HG02571 (cell line): ENCODE measurements around the gene ADARB2.

Source experiments
- ATAC-seq: cut with Tn5 transposase; IDR thresholded peaks from one replicate; pipeline ENCODE4 v1.9.1; 2021; ENCODE audit warnings: mild to moderate bottlenecking, moderate library complexity; ENCODE audit not compliant: unreplicated experiment

Gene ADARB2

GRCh38 chr10:1687190-1687589, 50.1 kb downstream of the ADARB2 start:
- no peak for ATAC-seq

GRCh38 chr10:1686491-1686749, 50.9 kb downstream of the ADARB2 start:
- ATAC-seq = no peak

DNA sequence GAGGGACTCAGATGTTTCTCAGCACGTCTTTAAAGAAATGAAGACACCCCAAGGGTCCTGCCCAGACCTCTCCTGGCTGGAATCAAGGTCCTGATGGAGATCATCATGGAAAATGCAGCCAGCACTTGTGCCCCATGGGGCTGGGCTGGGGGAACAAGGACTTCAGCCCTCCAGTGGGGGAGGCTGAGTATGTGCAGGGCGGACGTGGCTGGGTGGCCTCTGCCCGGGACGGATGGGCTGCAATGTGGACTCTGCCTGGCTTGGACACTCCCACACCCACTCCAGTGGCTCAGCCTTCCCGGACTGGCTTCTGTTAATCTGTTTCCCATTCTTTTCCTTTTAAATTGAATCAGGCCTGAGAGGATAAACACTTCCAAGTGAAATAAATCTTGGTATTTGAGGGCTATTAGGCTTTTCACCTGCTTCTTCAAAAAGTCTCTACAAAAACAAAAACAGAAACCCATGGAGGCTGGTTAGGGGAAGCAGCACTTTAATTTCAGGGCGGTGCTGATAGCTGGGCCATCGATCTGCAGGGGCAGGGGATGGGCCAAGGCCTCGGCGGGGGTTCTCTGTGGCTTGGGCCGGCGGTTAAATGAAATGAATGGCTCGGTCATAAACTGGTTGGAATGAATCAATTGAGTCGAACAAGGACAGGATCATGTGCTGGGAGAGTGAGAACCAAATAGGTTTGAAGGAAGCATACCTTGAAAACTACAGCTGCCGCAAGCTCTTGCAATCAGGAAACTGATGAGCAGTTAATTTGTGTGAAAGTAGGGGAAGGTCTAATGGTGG, 51.4 kb downstream of the ADARB2 start:
- ATAC-seq = no peak

DNA sequence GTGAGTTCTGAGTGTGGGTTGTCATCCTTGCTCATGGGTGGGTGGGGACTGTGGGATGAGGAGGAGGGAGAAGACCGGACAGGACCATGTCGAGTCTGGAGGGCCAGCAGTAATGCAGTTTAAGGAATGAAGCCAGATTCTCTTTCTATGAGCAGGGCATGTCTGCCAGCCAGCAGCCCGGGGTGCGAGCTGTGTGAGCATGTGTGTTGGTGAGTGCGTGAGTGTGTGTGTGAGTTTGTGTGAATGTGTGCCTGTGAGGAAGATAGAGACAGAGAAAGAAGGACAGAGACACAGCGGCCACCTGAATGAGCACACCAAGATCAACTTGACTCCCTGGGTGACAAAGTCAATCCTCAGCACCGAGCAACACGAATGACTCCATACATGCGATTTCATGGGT, 52.3 kb downstream of the ADARB2 start:
- no peak for ATAC-seq

DNA sequence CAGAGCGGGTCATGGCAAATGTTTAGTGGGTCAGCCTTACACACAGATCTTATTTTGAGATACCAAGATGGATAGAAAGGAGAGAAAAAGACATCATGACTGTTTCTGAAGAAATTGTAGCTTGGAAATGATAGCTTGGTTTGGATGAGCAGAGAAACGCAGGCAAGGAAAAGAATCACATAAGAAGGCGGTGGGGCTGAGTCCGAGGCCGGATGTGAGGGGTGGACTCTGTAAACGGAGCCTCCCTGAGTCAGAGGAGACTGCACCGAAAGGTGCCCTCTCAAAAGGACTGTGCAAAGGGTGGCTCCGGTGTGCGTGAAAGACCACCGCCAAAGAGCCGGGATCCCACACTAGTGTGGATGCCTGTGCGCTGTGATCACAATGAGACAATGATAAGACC, 53.7 kb downstream of the ADARB2 start:
- ATAC-seq = no peak

DNA sequence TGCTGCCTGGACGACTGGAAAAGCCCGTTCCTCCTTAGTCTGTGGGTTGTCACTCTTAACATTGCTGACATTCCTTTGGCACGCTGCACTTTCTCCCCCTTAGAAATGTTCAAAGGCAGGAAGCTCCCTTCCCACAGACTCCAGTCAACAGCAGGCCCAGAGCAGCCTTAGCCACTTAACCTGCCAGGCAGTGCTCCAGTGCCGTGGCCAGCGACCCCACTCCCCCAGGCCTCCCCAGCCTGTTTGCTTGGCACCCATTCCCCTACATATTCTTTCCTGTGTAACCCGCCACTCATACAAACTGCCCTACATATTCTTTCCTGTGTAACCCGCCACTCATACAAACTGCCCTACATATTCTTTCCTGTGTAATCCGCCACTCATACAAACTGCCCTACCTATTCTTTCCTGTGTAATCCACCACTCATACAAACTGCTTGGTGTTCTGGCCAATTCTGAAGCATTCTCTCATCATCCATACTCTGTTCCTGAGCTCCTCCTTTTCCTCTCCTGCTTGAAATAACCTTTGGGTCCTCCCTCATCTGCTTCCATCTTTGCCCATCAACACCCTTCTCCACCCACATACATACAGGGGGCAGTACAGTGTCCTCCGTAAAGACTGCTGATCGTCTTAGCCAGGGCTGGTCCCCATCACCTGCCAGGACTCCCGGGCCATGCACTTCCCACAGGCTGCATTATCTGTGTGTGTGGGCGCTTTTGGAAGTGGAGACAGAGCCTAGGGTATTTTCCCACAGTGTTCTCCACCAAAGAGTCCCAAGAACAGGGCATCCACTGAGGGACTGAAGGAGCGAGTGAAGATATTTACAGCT, 57.3 kb downstream of the ADARB2 start:
- ATAC-seq = no peak

DNA sequence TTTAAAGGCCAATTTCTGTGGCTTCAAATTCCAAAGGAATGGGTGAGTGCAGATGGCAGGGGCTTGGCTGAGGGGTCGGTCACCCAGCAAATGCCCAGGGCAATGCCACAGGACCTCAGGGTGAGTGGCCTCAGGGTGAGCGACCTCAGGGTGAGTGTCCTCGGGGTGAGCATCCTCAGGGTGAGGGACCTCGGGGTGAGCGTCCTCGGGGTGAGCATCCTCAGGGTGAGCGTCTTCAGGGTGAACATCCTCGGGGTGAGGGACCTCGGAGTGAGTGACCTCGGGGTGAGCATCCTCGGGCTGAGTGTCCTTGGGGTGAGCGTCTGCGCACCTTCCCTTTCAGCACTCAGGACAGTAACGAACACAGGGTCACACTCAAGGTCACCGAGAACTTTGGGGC, 59.2 kb downstream of the ADARB2 start:
- no peak for ATAC-seq

- no peak for ATAC-seq
Observed at GRCh38 chr10:1677307-1677939, 59.9 kb downstream of the ADARB2 start.

DNA sequence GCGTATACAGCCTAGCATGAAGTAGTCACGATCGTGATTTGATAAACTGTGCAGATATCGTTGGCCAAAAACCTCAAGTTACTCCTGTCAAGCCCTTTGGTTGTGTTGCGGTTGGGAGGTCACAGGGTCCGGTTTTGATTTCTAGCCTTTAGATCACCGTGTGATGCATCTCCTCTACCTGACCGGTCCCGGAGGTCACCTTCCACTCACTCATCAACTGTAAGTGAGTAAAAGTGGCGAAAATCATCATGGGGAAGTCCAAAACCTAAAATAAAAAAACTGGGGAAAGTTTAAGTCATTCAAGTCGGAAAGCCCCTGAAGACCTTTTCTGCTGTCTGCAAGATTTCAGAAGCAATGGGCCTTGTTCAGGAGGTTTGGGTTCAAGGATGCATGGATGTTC, 62.8 kb downstream of the ADARB2 start:
- ATAC-seq = no peak

GRCh38 chr10:1673568-1674345, 63.6 kb downstream of the ADARB2 start:
- no peak for ATAC-seq

DNA sequence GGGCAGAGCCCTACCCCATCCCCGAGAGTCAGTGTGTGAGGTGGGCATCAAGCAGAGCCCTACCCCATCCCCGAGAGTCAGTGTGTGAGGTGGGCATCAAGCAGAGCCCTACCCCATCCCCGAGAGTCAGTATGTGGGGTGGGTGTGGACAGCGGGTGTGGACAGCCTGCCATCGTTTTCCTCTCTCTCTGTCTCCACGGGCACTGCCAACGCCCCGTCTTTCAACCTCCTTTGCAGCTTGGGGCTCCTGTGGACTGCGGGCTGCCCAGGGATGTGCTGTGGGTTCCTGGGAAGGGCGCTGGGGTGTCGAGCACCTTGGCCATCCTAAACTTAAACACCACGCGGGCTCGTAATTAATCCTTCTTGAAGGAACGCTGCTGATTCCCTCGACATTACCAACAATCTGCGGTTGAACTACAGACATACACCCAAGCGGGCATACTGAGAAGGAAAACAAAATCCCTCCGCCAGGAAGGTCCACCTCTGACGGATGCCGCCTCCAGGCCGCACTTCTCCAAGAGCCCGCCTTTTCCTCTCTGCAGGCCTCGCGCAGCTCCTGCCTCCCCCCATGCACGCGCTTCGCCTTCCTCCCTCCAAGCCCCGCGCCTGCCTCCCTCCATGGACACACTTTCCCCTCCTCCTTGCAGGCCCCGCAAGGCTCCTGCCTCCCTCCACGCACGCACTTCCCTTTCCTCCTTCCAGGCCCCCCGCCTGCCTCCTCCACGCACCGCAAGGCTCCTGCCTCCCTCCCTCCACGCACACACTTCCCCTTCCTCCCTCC, 65.1 kb downstream of the ADARB2 start:
- no peak for ATAC-seq

- no peak for ATAC-seq
Observed at GRCh38 chr10:1671366-1672000, 65.8 kb downstream of the ADARB2 start.

DNA sequence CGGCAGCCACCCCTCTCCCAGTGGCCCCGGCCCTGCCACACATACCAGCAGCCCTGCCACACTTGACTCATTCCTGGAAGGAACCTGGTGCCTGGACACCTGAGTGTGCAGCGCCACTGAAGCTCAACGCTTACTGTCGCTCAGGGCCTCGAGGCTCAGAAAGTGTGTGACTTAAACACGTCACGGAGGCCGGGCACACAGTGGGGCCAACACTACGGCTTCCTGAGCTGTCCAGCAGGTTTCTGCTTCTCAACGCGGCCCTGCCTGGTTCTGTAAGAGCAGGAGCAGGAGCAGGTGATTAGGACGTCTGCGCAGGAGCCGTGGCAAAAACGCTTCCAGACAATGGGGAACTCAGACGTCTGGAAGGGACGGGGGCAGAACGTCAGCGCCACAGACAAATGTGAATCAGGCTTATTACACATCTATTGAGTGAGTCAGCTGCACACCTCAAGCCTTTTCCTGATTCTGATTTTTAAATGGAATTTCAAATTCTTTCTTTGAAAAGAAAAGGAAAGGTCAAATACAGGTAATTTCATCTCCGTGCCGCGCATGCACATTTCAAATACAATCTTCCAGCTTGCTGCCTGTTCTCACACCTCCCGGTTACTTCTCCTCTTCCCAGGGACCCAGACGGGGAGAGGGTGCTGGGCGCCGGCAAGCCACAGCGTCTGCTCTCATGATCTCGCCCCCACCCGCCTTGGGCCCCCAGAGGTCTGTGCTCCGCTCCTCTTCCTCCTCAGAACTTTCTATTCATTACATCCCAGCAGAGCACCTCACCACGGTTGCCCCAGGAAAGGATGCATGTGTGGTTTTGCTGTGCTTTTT, 66.6 kb downstream of the ADARB2 start:
- ATAC-seq = no peak

GRCh38 chr10:1669433-1669832, 67.9 kb downstream of the ADARB2 start:
- no peak for ATAC-seq

GRCh38 chr10:1668399-1668798, 68.9 kb downstream of the ADARB2 start:
- no peak for ATAC-seq

GRCh38 chr10:1667392-1667791, 69.9 kb downstream of the ADARB2 start:
- ATAC-seq = no peak

DNA sequence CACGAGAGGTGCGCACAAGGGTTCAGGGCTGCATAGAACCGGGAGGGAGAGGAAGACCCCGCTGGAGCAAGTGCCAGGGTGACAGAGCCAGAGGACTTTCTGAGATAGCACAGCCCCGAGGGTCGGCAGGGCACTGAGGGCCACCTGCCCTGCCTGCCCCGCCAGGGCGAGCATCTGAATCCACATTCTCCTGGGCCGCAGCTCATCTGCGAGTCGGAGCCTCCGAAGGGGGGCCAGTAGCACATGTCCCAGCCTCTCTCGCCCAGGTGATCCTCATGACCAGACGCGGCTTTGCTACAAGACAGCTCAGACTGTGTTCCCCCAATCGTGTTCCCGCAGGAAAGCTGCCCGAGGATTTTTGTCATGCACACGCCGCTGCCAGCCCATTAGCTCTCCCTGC, 71.2 kb downstream of the ADARB2 start:
- ATAC-seq = no peak

DNA sequence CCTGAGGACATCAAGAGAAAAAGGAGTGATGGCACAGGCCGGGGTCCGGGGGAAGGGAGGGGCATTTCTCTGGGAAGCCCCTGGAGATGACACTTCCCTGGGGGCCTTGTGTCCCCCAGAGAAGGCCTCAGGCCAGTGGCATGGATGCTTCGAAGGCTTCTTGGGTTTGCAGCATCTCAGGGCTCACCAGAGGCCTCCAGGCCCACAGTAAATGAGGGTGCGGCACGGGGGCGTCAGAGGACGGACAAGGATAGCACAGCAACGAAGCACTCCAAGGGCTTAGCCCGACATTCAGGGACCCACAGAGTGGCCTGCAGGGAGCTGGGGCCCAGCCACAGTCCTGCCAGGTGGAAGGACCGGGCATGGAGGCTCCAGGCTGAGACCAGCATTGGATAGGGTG, 71.6 kb downstream of the ADARB2 start:
- no peak for ATAC-seq

DNA sequence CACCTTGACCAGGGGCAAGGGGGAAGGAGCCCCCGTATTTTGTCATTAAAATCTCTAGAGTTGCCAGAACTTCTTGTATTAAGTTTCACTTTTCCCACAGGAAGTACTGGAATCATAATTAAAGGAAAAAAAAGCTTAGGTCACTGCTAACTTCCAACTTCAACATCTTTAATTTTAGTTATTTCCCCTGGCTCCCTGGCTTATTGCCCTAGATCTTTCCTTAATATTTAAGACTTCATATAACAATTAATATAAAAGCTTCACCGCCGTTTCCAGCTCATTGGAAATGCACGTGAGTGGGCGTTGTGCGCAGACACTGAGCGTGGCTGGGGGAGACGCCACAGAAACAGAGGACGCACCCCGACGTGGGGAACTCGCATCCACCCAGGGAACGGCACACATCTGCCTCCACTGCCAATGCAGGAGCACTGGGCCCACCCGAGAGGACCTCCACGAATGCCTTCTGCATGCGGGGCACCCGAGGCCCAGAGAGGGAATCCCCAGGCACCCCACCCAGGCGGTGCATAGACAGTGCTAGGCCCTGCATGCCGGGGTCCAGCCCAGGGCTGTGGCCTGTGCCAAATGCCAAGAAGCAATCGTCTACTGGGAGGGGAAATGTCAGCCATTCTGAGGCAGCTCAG, 72.2 kb downstream of the ADARB2 start:
- no peak for ATAC-seq
